ENCODE data around the gene SENP2. TPM values are rescaled to one million over a fixed set of nuclear protein-coding genes. Genes with fewer than 3 reads are reported as not detected.
A peak's percentile ranks its signal among the peaks of the same experiment; 100 is the strongest.

SENP2 gene
- total and polyA plus RNA-seq, 9 of the 15 experiments (the other 6 are each of a cell fraction or from before 2014, with no cell fraction given), result 11.8 to 67.1 (median 41.1) TPM

- TF ChIP-seq E2F1 (CRISPR knock-in tag; IDR thresholded peaks at IDR 0.05) (no peak), PRMT5 (CRISPR knock-in tag; IDR thresholded peaks at IDR 0.05) (no peak), SMARCA5 (IDR thresholded peaks at IDR 0.05) (no peak), ZNF280A (IDR thresholded peaks at IDR 0.05; ENCODE audit: low read depth, partially characterized antibody) (no peak), TGIF2 (CRISPR knock-in tag; IDR thresholded peaks at IDR 0.05) (no peak), HES1 (IDR thresholded peaks at IDR 0.05; ENCODE audit: low read depth) (no peak), ZC3H8 (IDR thresholded peaks at IDR 0.05) (no peak), HNRNPH1 (optimal IDR thresholded peaks at IDR 0.05; ENCODE audit: low read depth, low read length) (no peak), ZNF395 (CRISPR knock-in tag; IDR thresholded peaks at IDR 0.05) (peak; percentile 81; the same call in 1 of the 2 replicates), NFE2L1 (tag; IDR thresholded peaks at IDR 0.05; ENCODE audit: borderline replicate concordance, low read depth) (no peak), XRCC4 (IDR thresholded peaks at IDR 0.05; ENCODE audit: extremely low read depth, insufficient read depth, insufficient read length) (no peak), EP300 (IDR thresholded peaks at IDR 0.05; ENCODE audit: low read length) (peak; percentile 60), ZNF311 (CRISPR knock-in tag; IDR thresholded peaks at IDR 0.05) (no peak), CEBPG (CRISPR knock-in tag; IDR thresholded peaks at IDR 0.05) (peak; percentile 94), CEBPG (tag; conservative IDR thresholded peaks at IDR 0.05 in 1 of 2, IDR thresholded peaks at IDR 0.05 in 1 of 2) (peak; percentile 95 to 97), HDAC3 (IDR thresholded peaks at IDR 0.05; ENCODE audit: borderline replicate concordance, partially characterized antibody) (peak; percentile 36), XRCC5 (IDR thresholded peaks at IDR 0.05; ENCODE audit: low read depth, low read length) (no peak), DACH1 (IDR thresholded peaks at IDR 0.05; ENCODE audit: partially characterized antibody) (peak; percentile 71), RBM25 (IDR thresholded peaks at IDR 0.05; ENCODE audit: low read depth, low read length, severe bottlenecking) (no peak), ZNF57 (CRISPR knock-in tag; IDR thresholded peaks at IDR 0.05) (no peak), HDGF (IDR thresholded peaks at IDR 0.05) (no peak), ZNF263 (CRISPR knock-in tag; IDR thresholded peaks at IDR 0.05; ENCODE audit: borderline replicate concordance) (peak; percentile 52; the same call in 1 of the 2 replicates), ZNF507 (tag; conservative IDR thresholded peaks at IDR 0.05) (no peak), ZNF511 (CRISPR knock-in tag; IDR thresholded peaks at IDR 0.05) (no peak), IRF2 (CRISPR knock-in tag; IDR thresholded peaks at IDR 0.05) (no peak)
Measured at GRCh38 chr3:185537369-185537970, 48.6 kb upstream of the SENP2 start (continued).
